SK-N-SH (cell line): ENCODE data around the gene TBCD. TPM values are rescaled to one million over a fixed set of nuclear protein-coding genes. Genes with fewer than 3 reads are reported as not detected.

Experiments used
- CTCF ChIA-PET: fragments of 300-600, 350-600 bp; formaldehyde crosslinking; extraction: SDS; loops from one replicate; lab custom pipeline; 2021; lab: Yijun Ruan, JAX
- POLR2A ChIA-PET: fragments of 350-600 bp; sonication (Branson Sonifier 250); formaldehyde crosslinking; extraction: SDS; loops from one replicate; lab custom pipeline; 2020; ENCODE audit warnings: antibody characterized with exemption, inconsistent platforms; lab: Yijun Ruan, JAX
- DNase-seq: peaks from one replicate; pipeline ENCODE4 v3.0.0; 2012
- H2AFZ ChIP-seq: fragments of 200-600 bp; sonication (generic); 2 replicates; pipeline ENCODE4 v1.8.1; 2016; ENCODE audit warnings: antibody characterized with exemption, mild to moderate bottlenecking, low read depth
- H3F3A ChIP-seq: fragments of 200-600 bp; sonication (generic); replicated peaks from 2 replicates; pipeline ENCODE3; 2016; ENCODE audit warnings: antibody characterized with exemption, mild to moderate bottlenecking; ENCODE audit not compliant: insufficient read depth
- H3K27ac ChIP-seq, 2 experiments: fragments of 200-500 bp in 1 of 2; fragments of 200-600 bp in 1 of 2; sonication (Bioruptor generic) in 1 of 2; sonication (generic), shearing (Covaris generic) in 1 of 2; 2 replicates each; pipeline versions ENCODE4 v1.5.1 to v1.6.1; 2014 to 2016; ENCODE audit warnings: low read depth in 2 of 2, inconsistent platforms in 1 of 2, low read length in 1 of 2, mild to moderate bottlenecking in 1 of 2, mixed read lengths in 1 of 2
- H3K27me3 ChIP-seq: fragments of 200-600 bp; sonication (generic), shearing (Covaris generic); 2 replicates; pipeline ENCODE4 v1.6.1; 2016; ENCODE audit warnings: mixed run types; ENCODE audit not compliant: insufficient read depth
- H3K36me3 ChIP-seq, 2 experiments: fragments of 200-500 bp in 1 of 2; fragments of 200-600 bp in 1 of 2; sonication (Bioruptor generic) in 1 of 2; sonication (generic) in 1 of 2; replicated peaks in 1 of 2; 2 replicates each; pipeline versions ENCODE3 to v1.5.1; 2014 to 2016; ENCODE audit warnings: low read length in 1 of 2, mild to moderate bottlenecking in 1 of 2; ENCODE audit not compliant: insufficient read depth in 2 of 2, control insufficient read depth in 1 of 2
- H3K4me1 ChIP-seq, 2 experiments: fragments of 200-500 bp in 1 of 2; fragments of 200-600 bp in 1 of 2; sonication (Bioruptor generic) in 1 of 2; sonication (generic), shearing (Covaris generic) in 1 of 2; 2 replicates each; pipeline versions ENCODE4 v1.5.1 to v1.6.1; 2014 to 2016; ENCODE audit warnings: low read depth in 1 of 2, low read length in 1 of 2, mixed run types in 1 of 2; ENCODE audit not compliant: insufficient read depth in 2 of 2, control insufficient read depth in 1 of 2
- H3K4me2 ChIP-seq: fragments of 200-600 bp; sonication (generic), shearing (Covaris generic); 2 replicates; pipeline ENCODE4 v1.6.1; 2017; ENCODE audit warnings: mixed run types
- H3K4me3 ChIP-seq, 2 experiments: fragments of 200-500 bp in 1 of 2; fragments of 200-600 bp in 1 of 2; sonication (Bioruptor generic) in 1 of 2; sonication (generic), shearing (Covaris generic) in 1 of 2; 2 replicates each; pipeline versions ENCODE4 v1.5.1 to v1.8.1; 2014 to 2016; ENCODE audit warnings: low read depth in 2 of 2, inconsistent platforms in 1 of 2, low read length in 1 of 2, mild to moderate bottlenecking in 1 of 2, mixed read lengths in 1 of 2, moderate library complexity in 1 of 2
- H3K79me2 ChIP-seq: fragments of 200-600 bp; sonication (generic); 2 replicates; pipeline ENCODE4 v1.8.1; 2017; ENCODE audit warnings: mild to moderate bottlenecking; ENCODE audit not compliant: insufficient read depth
- H3K9ac ChIP-seq: fragments of 200-600 bp; sonication (generic); 2 replicates; pipeline ENCODE4 v1.6.1; 2017; ENCODE audit warnings: mixed run types
- H3K9me2 ChIP-seq: fragments of 200-600 bp; sonication (generic); 2 replicates; pipeline ENCODE4 v1.6.1; 2017; ENCODE audit warnings: mixed run types
- H3K9me3 ChIP-seq: fragments of 200-600 bp; sonication (generic); 2 replicates; pipeline ENCODE4 v1.6.1; 2017; ENCODE audit warnings: mixed run types, mild to moderate bottlenecking, moderate library complexity
- H4K20me1 ChIP-seq: fragments of 200-600 bp; sonication (generic); 2 replicates; pipeline ENCODE4 v1.6.1; 2017; ENCODE audit warnings: mild to moderate bottlenecking, mixed run types; ENCODE audit not compliant: insufficient read depth
- CHD2 ChIP-seq: fragments of 150-350 bp; IDR thresholded peaks from 2 replicates; pipeline ENCODE4 v1.6.1; 2018; ENCODE audit warnings: low read length; ENCODE audit not compliant: partially characterized antibody
- ELF1 ChIP-seq: IDR thresholded peaks from 2 replicates; pipeline ENCODE4 v1.4.0; 2012
- EP300 ChIP-seq, 2 experiments: IDR thresholded peaks; 2 replicates each; pipeline versions ENCODE4 v1.4.0 to v1.6.1; 2012; ENCODE audit warnings: borderline replicate concordance in 1 of 2, low read depth in 1 of 2, low read length in 1 of 2
- EZH2phosphoT487 ChIP-seq: fragments of 200-600 bp; sonication (generic); IDR thresholded peaks from 2 replicates; pipeline ENCODE4 v1.6.1; 2017; ENCODE audit warnings: low read depth, mixed run types, mild to moderate bottlenecking, antibody characterized with exemption, moderate library complexity, borderline replicate concordance
- FOSL2 ChIP-seq: IDR thresholded peaks from 2 replicates; pipeline ENCODE4 v1.4.0; 2012; ENCODE audit warnings: low read depth, mild to moderate bottlenecking, moderate library complexity, borderline replicate concordance
- FOXJ3 ChIP-seq: sonication (generic); formaldehyde crosslinking; IDR thresholded peaks from 2 replicates; pipeline ENCODE4 v1.5.1; 2020; ENCODE audit warnings: mild to moderate bottlenecking, missing genetic modification reagents
- GABPA ChIP-seq: IDR thresholded peaks from 2 replicates; pipeline ENCODE4 v1.4.0; 2012; ENCODE audit warnings: low read depth, mild to moderate bottlenecking
- GATA2 ChIP-seq: sonication (generic); formaldehyde crosslinking; IDR thresholded peaks from 2 replicates; pipeline ENCODE4 v1.5.0; 2020; ENCODE audit warnings: mild to moderate bottlenecking, missing genetic modification reagents
- NRF1 ChIP-seq: IDR thresholded peaks from 2 replicates; pipeline ENCODE4 v1.6.1; 2012; ENCODE audit warnings: low read depth, mild to moderate bottlenecking, low read length
- POLR2AphosphoS5 ChIP-seq: IDR thresholded peaks from 2 replicates; pipeline ENCODE4 v1.6.1; 2012; ENCODE audit warnings: low read depth, low read length
- RFX5 ChIP-seq: IDR thresholded peaks from 2 replicates; pipeline ENCODE4 v1.6.1; 2012; ENCODE audit warnings: mild to moderate bottlenecking, improper control_type of control experiment, low read length
- SMC3 ChIP-seq: IDR thresholded peaks from 2 replicates; pipeline ENCODE4 v1.6.1; 2012; ENCODE audit warnings: low read depth, low read length, improper control_type of control experiment
- TAF1 ChIP-seq: IDR thresholded peaks from 2 replicates; pipeline ENCODE4 v1.6.1; 2012; ENCODE audit warnings: low read depth, mild to moderate bottlenecking, low read length, moderate library complexity, borderline replicate concordance
- TCF12 ChIP-seq: IDR thresholded peaks from 2 replicates; pipeline ENCODE4 v1.4.0; 2012
- TEAD4 ChIP-seq: IDR thresholded peaks from 2 replicates; pipeline ENCODE4 v1.4.0; 2012; ENCODE audit warnings: mild to moderate bottlenecking, borderline replicate concordance; ENCODE audit not compliant: insufficient read depth
- USF1 ChIP-seq: IDR thresholded peaks from 2 replicates; pipeline ENCODE4 v1.4.0; 2012; ENCODE audit warnings: low read depth, borderline replicate concordance
- YY1 ChIP-seq: IDR thresholded peaks from 2 replicates; pipeline ENCODE4 v1.4.0; 2012; ENCODE audit warnings: low read depth, mild to moderate bottlenecking
- ZBTB33 ChIP-seq: IDR thresholded peaks from 2 replicates; pipeline ENCODE4 v1.4.0; 2012; ENCODE audit warnings: low read depth, borderline replicate concordance
- WGBS: methylation state at CpG from one replicate; pipeline ENCODE4 v1.1.6; 2017; ENCODE audit warnings: low lambda C conversion rate; 5-methylcytosine and 5-hydroxymethylcytosine counted together
- polyA plus RNA-seq, 3 experiments: library from polyadenylated mRNA; depleted of rRNA; stranded (reverse); fragments of >200 nt; gene quantifications; 2 replicates each; pipeline ENCODE4 v1.2.3, GENCODE V29; 2012
- TF ChIP-seq, protein P1 (sequence below): IDR thresholded peaks from 2 replicates; pipeline ENCODE4; 2012

TBCD gene
- polyA plus RNA-seq, 1 of the 3 experiments (the other 2 are of a cell fraction), result 107 TPM

DNA sequence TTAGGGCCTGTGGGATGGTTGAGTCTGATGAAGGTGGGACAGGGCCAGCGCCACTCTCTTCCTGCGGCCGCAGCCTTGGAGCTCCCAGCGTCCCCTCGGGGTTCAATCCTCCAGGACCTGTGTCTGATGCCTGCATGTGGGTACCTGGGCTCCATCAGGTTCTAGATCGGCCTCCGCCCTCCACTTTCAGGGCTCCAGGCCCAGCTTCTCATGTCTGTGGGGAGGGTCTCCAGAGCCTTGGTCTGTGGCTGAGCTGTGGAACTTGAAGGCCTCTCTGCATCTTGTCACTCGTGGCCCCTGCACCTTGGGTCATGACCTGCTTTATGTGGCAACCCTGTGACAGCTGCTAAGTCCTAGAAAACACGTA, 177.8 kb downstream of the TBCD start:
- TF ChIP-seq EZH2phosphoT487, result no peak
- TF ChIP-seq TEAD4, result no peak
- TF ChIP-seq USF1, result no peak
- TF ChIP-seq EP300 (IDR thresholded peaks at IDR 0.05; ENCODE audit: borderline replicate concordance in 1 of 2, low read depth in 1 of 2, low read length in 1 of 2), result no peak
- TF ChIP-seq POLR2AphosphoS5, result no peak
- TF ChIP-seq, protein P1, sequence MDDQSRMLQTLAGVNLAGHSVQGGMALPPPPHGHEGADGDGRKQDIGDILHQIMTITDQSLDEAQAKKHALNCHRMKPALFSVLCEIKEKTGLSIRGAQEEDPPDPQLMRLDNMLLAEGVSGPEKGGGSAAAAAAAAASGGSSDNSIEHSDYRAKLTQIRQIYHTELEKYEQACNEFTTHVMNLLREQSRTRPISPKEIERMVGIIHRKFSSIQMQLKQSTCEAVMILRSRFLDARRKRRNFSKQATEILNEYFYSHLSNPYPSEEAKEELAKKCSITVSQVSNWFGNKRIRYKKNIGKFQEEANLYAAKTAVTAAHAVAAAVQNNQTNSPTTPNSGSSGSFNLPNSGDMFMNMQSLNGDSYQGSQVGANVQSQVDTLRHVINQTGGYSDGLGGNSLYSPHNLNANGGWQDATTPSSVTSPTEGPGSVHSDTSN, result no peak
- TF ChIP-seq SMC3, result no peak
- no peak for TF ChIP-seq ELF1
- TF ChIP-seq FOSL2, result no peak
- no peak for TF ChIP-seq GABPA
- no peak for TF ChIP-seq CHD2
- TF ChIP-seq RFX5, result no peak
- TF ChIP-seq TCF12, result no peak
- TF ChIP-seq ZBTB33, result no peak
- no peak for TF ChIP-seq NRF1
- TF ChIP-seq TAF1, result no peak
- TF ChIP-seq FOXJ3 (CRISPR knock-in tag), result no peak
- no peak for TF ChIP-seq YY1
- no peak for TF ChIP-seq GATA2 (CRISPR knock-in tag)
- peaks cover 0 to 10% of the 10 kb centered on the region in 2 experiments; a peak in 1 of 4 replicates for H3K4me1 ChIP-seq
- H3K9ac ChIP-seq, result no peak overlapping the region
- H3K27me3 ChIP-seq, result no peaks in the 10 kb centered on the region
- H4K20me1 ChIP-seq, result no peaks in the 10 kb centered on the region
- no peak overlapping the region for H3K4me3 ChIP-seq
- peaks cover 27 to 63% of the 10 kb centered on the region in 2 experiments for H3K36me3 ChIP-seq
- no peak overlapping the region for H3K4me2 ChIP-seq
- 95% methylated on average over 9 of the region's 9 CpGs for WGBS
- H3K79me2 ChIP-seq, result no peaks in the 10 kb centered on the region
- H2AFZ ChIP-seq, result no peak overlapping the region
- ChIA-PET POLR2A (no interaction called here), CTCF (interaction anchor here (1.4 kb wide), 2 partner anchors 125 to 148 kb away, joined by 3 to 4 read pairs; no protein-coding TSS in a partner anchor)
- no peaks in the 10 kb centered on the region for H3F3A ChIP-seq
- no peaks in the 10 kb centered on the region for H3K9me3 ChIP-seq
- no peaks in the 10 kb centered on the region for H3K9me2 ChIP-seq
- H3K27ac ChIP-seq, result no peak overlapping the region
- no peak for DNase-seq
